ENCODE measurements around the gene PCNX1. TPM values are rescaled to one million over a fixed set of nuclear protein-coding genes. Genes with fewer than 3 reads are reported as not detected.
A peak's percentile ranks its signal among the peaks of the same experiment; 100 is the strongest.

Gene PCNX1
- total and polyA plus RNA-seq, 2 experiments from 2014 or later = 6.9 to 33.5 TPM

DNA sequence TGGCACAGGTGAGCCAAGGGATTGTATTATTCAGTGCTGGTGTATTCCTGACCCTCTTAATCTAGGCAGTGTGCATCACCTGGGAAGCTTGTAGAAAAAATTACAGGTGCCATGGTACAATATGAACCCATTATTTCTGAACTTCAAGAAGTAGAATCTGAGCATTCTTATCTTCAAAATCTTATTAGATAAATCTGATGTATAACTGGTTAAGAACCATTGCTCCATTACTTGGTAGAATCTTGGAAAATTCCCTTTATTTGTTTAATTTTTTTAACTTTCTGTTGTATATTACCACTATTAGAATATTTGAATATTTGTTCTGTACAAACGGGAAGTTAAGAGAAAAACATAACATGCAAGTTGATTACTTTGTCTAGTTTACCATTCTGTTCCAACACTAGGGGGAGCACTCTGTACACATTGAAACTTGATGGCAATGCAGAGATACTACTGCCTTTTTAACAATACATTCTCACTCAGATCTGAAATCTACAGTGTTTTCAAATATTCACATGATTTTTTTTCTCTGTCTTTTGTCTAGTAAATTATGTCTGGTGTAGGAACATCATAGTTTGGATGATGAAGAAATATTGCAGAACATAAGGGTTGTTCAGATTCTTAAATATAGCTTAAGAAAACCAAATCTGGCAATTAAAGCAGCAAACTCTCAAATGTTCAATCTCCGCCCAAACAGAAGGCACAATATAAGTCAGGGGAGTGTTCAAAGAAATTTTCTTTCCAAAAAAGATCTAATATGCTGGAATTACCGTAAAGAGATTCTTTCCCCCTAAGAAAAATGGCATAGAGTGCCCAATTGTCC lies 196.6 kb downstream of the PCNX1 start:
- Histone ChIP-seq H3K4me2 (ENCODE audit: unreplicated experiment) (no peak overlapping the region), H3K4me3 (no peak overlapping the region), H3K9me3 (ENCODE audit: low read depth) (no peaks in the 10 kb centered on the region), H3K79me2 (ENCODE audit: insufficient read depth) (peaks cover 27% of the 10 kb centered on the region), H2AFZ (no peak overlapping the region), H3K27ac (no peak overlapping the region), H3K4me1 (ENCODE audit: insufficient read depth) (no peaks in the 10 kb centered on the region), H3K9ac (no peak overlapping the region), H3F3A (ENCODE audit: insufficient read depth) (peaks cover 17% of the 10 kb centered on the region), H3K27me3 (replicated peaks; ENCODE audit: insufficient read depth) (no peaks in the 10 kb centered on the region), H3K36me3 (ENCODE audit: low read depth) (peaks cover 44% of the 10 kb centered on the region), H4K20me1 (ENCODE audit: insufficient read depth) (no peaks in the 10 kb centered on the region), H3K9me2 (ENCODE audit: insufficient read depth) (no peaks in the 10 kb centered on the region)
- peak; percentile 74 for DNase-seq
- TF ChIP-seq EZH2 (IDR thresholded peaks at IDR 0.05; ENCODE audit: insufficient read depth, poor library complexity, severe bottlenecking) (no peak), EZH2phosphoT487 (IDR thresholded peaks at IDR 0.05; ENCODE audit: insufficient read depth, low read depth) (no peak)
- WGBS, 2 experiments (ENCODE audit: low coverage in 1 of 2, low lambda C conversion rate in 2 of 2, missing lambda C conversion rate in 2 of 2) = 60 to 62% methylated on average over 3 of the region's 3 CpGs
- in situ Hi-C loops (cut with MboI) = loop anchor here (25.0 kb wide), 1 partner anchor 758 kb away; no protein-coding TSS in a partner anchor

DNA sequence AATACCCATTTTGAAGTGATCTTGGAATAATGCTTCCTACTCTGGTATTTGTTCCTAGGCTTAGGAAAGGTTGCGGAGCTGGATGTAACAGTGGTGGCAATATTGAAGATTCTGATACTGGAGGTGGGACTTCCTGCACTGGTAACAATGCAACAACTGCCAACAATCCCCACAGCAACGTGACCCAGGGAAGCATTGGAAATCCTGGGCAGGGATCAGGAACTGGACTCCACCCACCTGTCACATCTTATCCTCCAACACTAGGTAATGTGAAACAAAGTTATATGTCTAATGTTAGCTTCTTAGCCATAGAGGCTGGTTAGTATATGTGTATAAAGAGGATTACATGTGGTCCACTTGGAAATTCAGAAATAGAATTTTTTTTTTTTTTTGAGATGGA lies 197.9 kb downstream of the PCNX1 start:
- no peaks in the 10 kb centered on the region for H3K9me3 ChIP-seq (ENCODE audit: low read depth)
- H3K79me2 ChIP-seq (ENCODE audit: insufficient read depth) = peaks cover 16% of the 10 kb centered on the region
- no peaks in the 10 kb centered on the region for H3K9me2 ChIP-seq (ENCODE audit: insufficient read depth)
- H3K4me1 ChIP-seq (ENCODE audit: insufficient read depth) = no peaks in the 10 kb centered on the region
- DNase-seq = no peak
- H3K4me3 ChIP-seq = no peak overlapping the region
- no peak overlapping the region for H3K4me2 ChIP-seq (ENCODE audit: unreplicated experiment)
- no peaks in the 10 kb centered on the region for H3K27me3 ChIP-seq (replicated peaks; ENCODE audit: insufficient read depth)
- TF ChIP-seq EZH2 (IDR thresholded peaks at IDR 0.05; ENCODE audit: insufficient read depth, poor library complexity, severe bottlenecking) (no peak), EZH2phosphoT487 (IDR thresholded peaks at IDR 0.05; ENCODE audit: insufficient read depth, low read depth) (no peak)
- H3F3A ChIP-seq (ENCODE audit: insufficient read depth) = peaks cover 17% of the 10 kb centered on the region
- H4K20me1 ChIP-seq (ENCODE audit: insufficient read depth) = no peaks in the 10 kb centered on the region
- H3K9ac ChIP-seq = no peak overlapping the region
- in situ Hi-C loops (cut with MboI) = loop anchor here (25.0 kb wide), 1 partner anchor 757 kb away; no protein-coding TSS in a partner anchor
- H2AFZ ChIP-seq = no peak overlapping the region
- 64 to 75% methylated on average over 2 of the region's 2 CpGs for WGBS, 2 experiments (ENCODE audit: low coverage in 1 of 2, low lambda C conversion rate in 2 of 2, missing lambda C conversion rate in 2 of 2)
- H3K36me3 ChIP-seq (ENCODE audit: low read depth) = peaks cover 50% of the 10 kb centered on the region
- no peak overlapping the region for H3K27ac ChIP-seq

DNA sequence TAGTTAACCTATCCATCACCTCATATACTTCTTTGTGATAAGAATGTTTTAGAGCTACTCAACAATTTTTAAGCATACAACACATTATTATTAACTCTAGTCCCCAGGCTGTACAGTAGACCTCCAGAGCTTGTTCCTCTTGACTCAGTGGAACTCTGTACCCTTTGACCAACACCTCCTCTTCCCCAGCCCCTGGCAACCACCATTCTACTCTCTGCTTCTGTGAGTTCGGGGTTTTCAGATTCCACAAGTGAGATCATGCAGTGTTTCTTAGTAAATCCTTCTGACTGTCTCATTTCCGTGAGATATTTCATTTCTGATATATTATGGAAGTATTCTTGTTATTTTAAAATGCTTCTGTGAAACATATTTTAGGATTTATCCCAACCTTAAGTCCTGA lies 200.7 kb downstream of the PCNX1 start:
- H4K20me1 ChIP-seq (ENCODE audit: insufficient read depth) = no peaks in the 10 kb centered on the region
- H3K79me2 ChIP-seq (ENCODE audit: insufficient read depth) = 0 out of 2 replicates have a peak, but pooled peaks cover 6% of the 10 kb centered on the region
- H3K9me3 ChIP-seq (ENCODE audit: low read depth) = no peaks in the 10 kb centered on the region
- DNase-seq = no peak
- no peaks in the 10 kb centered on the region for H3K27me3 ChIP-seq (replicated peaks; ENCODE audit: insufficient read depth)
- peaks cover under 1% of the 10 kb centered on the region; the same call in 1 of the 2 replicates for H3K4me1 ChIP-seq (ENCODE audit: insufficient read depth)
- peaks cover 27% of the 10 kb centered on the region for H3F3A ChIP-seq (ENCODE audit: insufficient read depth)
- no peak overlapping the region for H3K9ac ChIP-seq
- TF ChIP-seq EZH2phosphoT487 (IDR thresholded peaks at IDR 0.05; ENCODE audit: insufficient read depth, low read depth) (no peak), EZH2 (IDR thresholded peaks at IDR 0.05; ENCODE audit: insufficient read depth, poor library complexity, severe bottlenecking) (no peak)
- H3K36me3 ChIP-seq (ENCODE audit: low read depth) = peaks cover 58% of the 10 kb centered on the region
- no peak overlapping the region for H3K27ac ChIP-seq
- in situ Hi-C loops (cut with MboI) = loop anchor here (25.0 kb wide), 1 partner anchor 754 kb away; no protein-coding TSS in a partner anchor
- no peak overlapping the region for H3K4me2 ChIP-seq (ENCODE audit: unreplicated experiment)
- 95 to 96% methylated on average over 2 of the region's 2 CpGs for WGBS, 2 experiments (ENCODE audit: low coverage in 1 of 2, low lambda C conversion rate in 2 of 2, missing lambda C conversion rate in 2 of 2)
- no peak overlapping the region for H3K4me3 ChIP-seq
- no peak overlapping the region for H2AFZ ChIP-seq
- no peaks in the 10 kb centered on the region for H3K9me2 ChIP-seq (ENCODE audit: insufficient read depth)

DNA sequence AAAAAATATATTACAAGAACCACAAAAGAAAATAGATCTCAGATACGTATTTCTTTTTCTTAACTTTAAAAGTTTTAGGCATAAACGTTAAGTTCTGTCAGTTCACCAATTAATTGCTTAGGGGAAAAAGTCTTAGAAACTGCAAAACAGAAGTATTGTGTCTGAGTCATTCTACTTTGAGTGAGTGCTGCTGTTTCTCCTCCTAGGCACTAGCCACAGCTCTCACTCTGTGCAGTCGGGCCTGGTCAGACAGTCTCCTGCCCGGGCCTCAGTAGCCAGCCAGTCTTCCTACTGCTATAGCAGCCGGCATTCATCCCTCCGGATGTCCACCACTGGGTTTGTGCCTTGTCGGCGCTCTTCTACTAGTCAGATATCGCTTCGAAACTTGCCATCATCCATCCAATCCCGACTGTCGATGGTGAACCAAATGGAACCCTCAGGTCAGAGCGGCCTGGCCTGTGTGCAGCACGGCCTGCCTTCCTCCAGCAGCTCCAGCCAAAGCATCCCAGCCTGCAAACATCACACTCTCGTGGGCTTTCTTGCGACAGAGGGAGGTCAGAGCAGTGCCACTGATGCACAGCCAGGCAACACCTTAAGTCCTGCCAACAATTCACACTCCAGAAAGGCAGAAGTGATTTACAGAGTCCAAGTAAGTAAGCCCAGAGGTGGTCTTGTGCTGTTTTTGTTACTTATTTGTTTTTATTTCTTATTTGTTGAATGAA lies 201.3 kb downstream of the PCNX1 start:
- no peak overlapping the region for H3K9ac ChIP-seq

More for the DNA sequence above, 201.3 kb downstream of the PCNX1 start:
- 88 to 92% methylated on average over 16 of the region's 16 CpGs for WGBS, 2 experiments (ENCODE audit: low coverage in 1 of 2, low lambda C conversion rate in 2 of 2, missing lambda C conversion rate in 2 of 2)
- Histone ChIP-seq H3K27me3 (replicated peaks; ENCODE audit: insufficient read depth) (no peaks in the 10 kb centered on the region), H3K4me3 (no peak overlapping the region), H4K20me1 (ENCODE audit: insufficient read depth) (no peaks in the 10 kb centered on the region), H3F3A (ENCODE audit: insufficient read depth) (peaks cover 27% of the 10 kb centered on the region), H3K4me2 (ENCODE audit: unreplicated experiment) (no peak overlapping the region), H3K4me1 (ENCODE audit: insufficient read depth) (peaks cover 7% of the 10 kb centered on the region; the same call in 1 of the 2 replicates), H3K9me2 (ENCODE audit: insufficient read depth) (no peaks in the 10 kb centered on the region), H2AFZ (no peak overlapping the region), H3K9me3 (ENCODE audit: low read depth) (no peaks in the 10 kb centered on the region), H3K36me3 (ENCODE audit: low read depth) (peaks cover 52% of the 10 kb centered on the region), H3K27ac (no peak overlapping the region), H3K79me2 (ENCODE audit: insufficient read depth) (0 out of 2 replicates have a peak, but pooled peaks cover 6% of the 10 kb centered on the region)
- in situ Hi-C loops (cut with MboI) = loop anchor here (25.0 kb wide), 1 partner anchor 754 kb away; no protein-coding TSS in a partner anchor
- no peak for DNase-seq
- TF ChIP-seq EZH2 (IDR thresholded peaks at IDR 0.05; ENCODE audit: insufficient read depth, poor library complexity, severe bottlenecking) = no peak
- no peak for TF ChIP-seq EZH2phosphoT487 (IDR thresholded peaks at IDR 0.05; ENCODE audit: insufficient read depth, low read depth)

All from GM23248 (cell line).